GM18505 (cell line): Measurements from ENCODE around the gene VAMP1.

Experiments
- ATAC-seq: cut with Tn5 transposase; IDR thresholded peaks from one replicate; pipeline ENCODE4 v1.9.1; 2021; ENCODE audit not compliant: unreplicated experiment
- POLR2A ChIP-seq: IDR thresholded peaks from 4 replicates; pipeline ENCODE4 v1.6.1; 2011; ENCODE audit warnings: borderline replicate concordance; ENCODE audit not compliant: insufficient read depth, insufficient read length; ENCODE audit errors: extremely low read depth

VAMP1 gene

GRCh38 chr12:6451348-6452244, 18.9 kb downstream of the VAMP1 start, which contains the start of gene TAPBPL:
Gene TAPBPL, plus strand, starts transcription at chr12:6452042. Its CDS starts 207 bp downstream, at chr12:6452249.
- peak; percentile 47 for ATAC-seq

GRCh38 chr12:6450869-6451347, 19.6 kb downstream of the VAMP1 start:
- no peak for ATAC-seq
- TF ChIP-seq POLR2A, result no peak

More at GRCh38 chr12:6451348-6452244, 18.9 kb downstream of the VAMP1 start, which contains the start of gene TAPBPL:
- peak; percentile 69 for TF ChIP-seq POLR2A

- no peak for ATAC-seq
- TF ChIP-seq POLR2A, result no peak
Measured at GRCh38 chr12:6450091-6450868, 20.2 kb downstream of the VAMP1 start.

GRCh38 chr12:6444704-6445688, 25.5 kb downstream of the VAMP1 start, which contains the start of gene CD27:
Gene CD27, plus strand, starts transcription at chr12:6444955. Its CDS starts 141 bp downstream, at chr12:6445096.
- no peak for ATAC-seq
- TF ChIP-seq POLR2A, result peak; percentile 72

- no peak for ATAC-seq
- TF ChIP-seq POLR2A, result peak; percentile 43
Measured at GRCh38 chr12:6444031-6444430, 26.4 kb downstream of the VAMP1 start.

- no peak for ATAC-seq
- peak; percentile 55 for TF ChIP-seq POLR2A
Measured at GRCh38 chr12:6443361-6443983, 27.0 kb downstream of the VAMP1 start.

- no peak for TF ChIP-seq POLR2A
- ATAC-seq, result no peak
Measured at GRCh38 chr12:6442836-6443235, 27.6 kb downstream of the VAMP1 start.

GRCh38 chr12:6440391-6440790, 30.1 kb downstream of the VAMP1 start:
- no peak for TF ChIP-seq POLR2A
- ATAC-seq, result no peak

- no peak for TF ChIP-seq POLR2A
- ATAC-seq, result no peak
Measured at GRCh38 chr12:6438345-6438744, 32.1 kb downstream of the VAMP1 start.

GRCh38 chr12:6437586-6437985, 32.9 kb downstream of the VAMP1 start:
- no peak for ATAC-seq
- no peak for TF ChIP-seq POLR2A

- no peak for ATAC-seq
- no peak for TF ChIP-seq POLR2A
Measured at GRCh38 chr12:6435961-6436715, 34.3 kb downstream of the VAMP1 start.

GRCh38 chr12:6434205-6435140, 36.0 kb downstream of the VAMP1 start:
- ATAC-seq, result no peak
- no peak for TF ChIP-seq POLR2A
